ENCODE data around the gene SNAP25.
A peak's percentile ranks its signal among the peaks of the same experiment; 100 is the strongest.

SNAP25 gene

GRCh38 chr20:10316582-10316981 is 98.0 kb downstream of the SNAP25 start:
- H3K9me3 ChIP-seq (ENCODE audit: control insufficient read depth, insufficient read depth, low read length), result peaks cover 10% of the 10 kb centered on the region; the same call in 1 of the 2 replicates
- no peak overlapping the region for H3K4me3 ChIP-seq (ENCODE audit: low read length)
- no peaks in the 10 kb centered on the region for H3K27me3 ChIP-seq (ENCODE audit: control insufficient read depth, low read length)
- H3F3A ChIP-seq (ENCODE audit: control insufficient read depth, insufficient read depth), result no peaks in the 10 kb centered on the region
- no peaks in the 10 kb centered on the region for H3K9me2 ChIP-seq (replicated peaks; ENCODE audit: control insufficient read depth, low read length)
- H3K27ac ChIP-seq (ENCODE audit: low read depth, low read length), result no peak overlapping the region
- no peak overlapping the region for H3K4me2 ChIP-seq (ENCODE audit: low read length)
- H3K4me1 ChIP-seq (ENCODE audit: control insufficient read depth, low read length), result no peaks in the 10 kb centered on the region
- H3K79me2 ChIP-seq (ENCODE audit: control insufficient read depth, low read length), result no peaks in the 10 kb centered on the region
- TF ChIP-seq EZH2phosphoT487 (IDR thresholded peaks at IDR 0.05; ENCODE audit: borderline replicate concordance, low read length), result no peak
- TF ChIP-seq, protein P1, sequence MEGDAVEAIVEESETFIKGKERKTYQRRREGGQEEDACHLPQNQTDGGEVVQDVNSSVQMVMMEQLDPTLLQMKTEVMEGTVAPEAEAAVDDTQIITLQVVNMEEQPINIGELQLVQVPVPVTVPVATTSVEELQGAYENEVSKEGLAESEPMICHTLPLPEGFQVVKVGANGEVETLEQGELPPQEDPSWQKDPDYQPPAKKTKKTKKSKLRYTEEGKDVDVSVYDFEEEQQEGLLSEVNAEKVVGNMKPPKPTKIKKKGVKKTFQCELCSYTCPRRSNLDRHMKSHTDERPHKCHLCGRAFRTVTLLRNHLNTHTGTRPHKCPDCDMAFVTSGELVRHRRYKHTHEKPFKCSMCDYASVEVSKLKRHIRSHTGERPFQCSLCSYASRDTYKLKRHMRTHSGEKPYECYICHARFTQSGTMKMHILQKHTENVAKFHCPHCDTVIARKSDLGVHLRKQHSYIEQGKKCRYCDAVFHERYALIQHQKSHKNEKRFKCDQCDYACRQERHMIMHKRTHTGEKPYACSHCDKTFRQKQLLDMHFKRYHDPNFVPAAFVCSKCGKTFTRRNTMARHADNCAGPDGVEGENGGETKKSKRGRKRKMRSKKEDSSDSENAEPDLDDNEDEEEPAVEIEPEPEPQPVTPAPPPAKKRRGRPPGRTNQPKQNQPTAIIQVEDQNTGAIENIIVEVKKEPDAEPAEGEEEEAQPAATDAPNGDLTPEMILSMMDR (IDR thresholded peaks at IDR 0.05; ENCODE audit: low read depth, low read length, poor library complexity, severe bottlenecking), result peak; percentile 56
- no peaks in the 10 kb centered on the region for H4K20me1 ChIP-seq (ENCODE audit: control insufficient read depth, insufficient read depth, low read depth, low read length)
- H3K36me3 ChIP-seq (ENCODE audit: control insufficient read depth, low read length), result no peaks in the 10 kb centered on the region

DNA sequence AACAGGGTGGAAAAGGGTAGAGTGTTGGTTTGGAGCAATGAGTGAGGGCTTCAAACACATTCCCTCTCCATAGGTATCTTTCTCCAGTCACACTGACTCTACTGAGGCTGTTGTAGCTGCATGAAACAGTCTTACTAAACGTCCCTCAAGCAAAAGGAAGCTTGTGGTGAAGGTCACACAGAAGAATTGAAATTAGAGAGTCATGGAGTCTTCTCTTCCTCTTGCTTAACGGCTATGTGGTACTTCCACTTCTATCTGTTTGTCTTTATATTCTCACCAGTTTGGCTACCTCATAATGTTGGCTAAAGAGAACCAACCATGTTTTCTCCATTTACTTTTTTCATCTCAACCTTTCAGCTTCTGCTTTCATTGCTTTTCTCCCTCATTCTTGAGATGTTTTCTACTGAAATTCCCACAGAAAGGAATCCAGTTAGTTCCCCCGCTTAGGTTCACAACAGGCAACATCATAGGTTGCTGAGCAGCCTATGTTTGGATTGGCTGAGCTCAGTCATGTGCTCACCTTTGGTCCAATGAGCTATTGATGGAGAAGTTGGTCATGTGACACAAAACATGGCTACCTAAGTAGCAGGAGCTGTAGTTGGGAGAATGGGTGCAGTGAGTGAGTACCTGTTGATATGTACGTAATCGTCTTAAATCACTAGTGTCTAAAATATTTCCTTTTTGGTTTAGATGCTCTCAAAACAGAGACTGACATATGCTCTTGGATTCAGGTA is 99.8 kb downstream of the SNAP25 start:
- H3K27ac ChIP-seq (ENCODE audit: low read depth, low read length), result no peak overlapping the region
- H3K4me2 ChIP-seq (ENCODE audit: low read length), result no peak overlapping the region
- H4K20me1 ChIP-seq (ENCODE audit: control insufficient read depth, insufficient read depth, low read depth, low read length), result no peaks in the 10 kb centered on the region
- peaks cover 10% of the 10 kb centered on the region; the same call in 1 of the 2 replicates for H3K9me3 ChIP-seq (ENCODE audit: control insufficient read depth, insufficient read depth, low read length)
- H3K36me3 ChIP-seq (ENCODE audit: control insufficient read depth, low read length), result no peaks in the 10 kb centered on the region
- H3K9me2 ChIP-seq (replicated peaks; ENCODE audit: control insufficient read depth, low read length), result no peaks in the 10 kb centered on the region
- no peaks in the 10 kb centered on the region for H3K4me1 ChIP-seq (ENCODE audit: control insufficient read depth, low read length)
- no peak overlapping the region for H3K4me3 ChIP-seq (ENCODE audit: low read length)
- H3K27me3 ChIP-seq (ENCODE audit: control insufficient read depth, low read length), result no peaks in the 10 kb centered on the region
- TF ChIP-seq, protein P1 (IDR thresholded peaks at IDR 0.05; ENCODE audit: low read depth, low read length, poor library complexity, severe bottlenecking), result no peak
- no peak for TF ChIP-seq EZH2phosphoT487 (IDR thresholded peaks at IDR 0.05; ENCODE audit: borderline replicate concordance, low read length)
- H3F3A ChIP-seq (ENCODE audit: control insufficient read depth, insufficient read depth), result no peaks in the 10 kb centered on the region
- no peaks in the 10 kb centered on the region for H3K79me2 ChIP-seq (ENCODE audit: control insufficient read depth, low read length)

- no peaks in the 10 kb centered on the region for H3F3A ChIP-seq (ENCODE audit: control insufficient read depth, insufficient read depth)
- H3K79me2 ChIP-seq (ENCODE audit: control insufficient read depth, low read length), result no peaks in the 10 kb centered on the region
- H3K27ac ChIP-seq (ENCODE audit: low read depth, low read length), result no peak overlapping the region
- no peaks in the 10 kb centered on the region for H4K20me1 ChIP-seq (ENCODE audit: control insufficient read depth, insufficient read depth, low read depth, low read length)
- no peaks in the 10 kb centered on the region for H3K36me3 ChIP-seq (ENCODE audit: control insufficient read depth, low read length)
- no peak overlapping the region for H3K4me3 ChIP-seq (ENCODE audit: low read length)
- no peak overlapping the region for H3K4me2 ChIP-seq (ENCODE audit: low read length)
- peaks cover 10% of the 10 kb centered on the region; the same call in 1 of the 2 replicates for H3K9me3 ChIP-seq (ENCODE audit: control insufficient read depth, insufficient read depth, low read length)
- TF ChIP-seq EZH2phosphoT487 (IDR thresholded peaks at IDR 0.05; ENCODE audit: borderline replicate concordance, low read length), result no peak
- TF ChIP-seq, protein P1 (IDR thresholded peaks at IDR 0.05; ENCODE audit: low read depth, low read length, poor library complexity, severe bottlenecking), result no peak
- no peaks in the 10 kb centered on the region for H3K27me3 ChIP-seq (ENCODE audit: control insufficient read depth, low read length)
- H3K4me1 ChIP-seq (ENCODE audit: control insufficient read depth, low read length), result no peaks in the 10 kb centered on the region
- no peaks in the 10 kb centered on the region for H3K9me2 ChIP-seq (replicated peaks; ENCODE audit: control insufficient read depth, low read length)
Measured at GRCh38 chr20:10319855-10320254, 101.2 kb downstream of the SNAP25 start.
